GM19351 (cell line): ENCODE measurements around the gene FGF1.
A peak's percentile ranks its signal among the peaks of the same experiment; 100 is the strongest.
"Not testable (repeated sequence)": the region's sequence is repeated elsewhere in the genome, so short reads cannot be mapped to it uniquely, and the experiment has no call there.

Experiments used
- ATAC-seq: cut with Tn5 transposase; IDR thresholded peaks from one replicate; pipeline ENCODE4 v1.9.1; 2021; ENCODE audit warnings: mild to moderate bottlenecking, moderate library complexity; ENCODE audit not compliant: unreplicated experiment

Gene FGF1

DNA sequence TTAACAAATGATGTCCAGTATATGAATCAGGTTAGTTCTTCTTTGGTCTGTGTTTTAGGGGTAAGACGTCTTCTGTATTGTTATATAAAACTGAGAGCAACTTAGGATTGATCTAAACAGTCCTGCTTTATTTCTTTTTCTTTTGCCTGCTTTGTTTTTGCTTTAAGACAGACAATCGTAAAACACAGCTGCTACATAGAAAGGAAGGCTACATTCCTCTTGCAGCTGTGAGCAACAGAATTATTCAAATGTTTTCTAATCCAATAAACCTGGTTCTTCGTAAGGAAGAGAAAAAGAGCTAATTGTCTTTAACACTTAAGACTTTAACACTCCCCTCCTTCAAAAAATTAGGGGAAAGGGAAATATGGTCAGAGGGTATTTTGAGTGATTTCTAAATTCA lies 14.6 kb downstream of the FGF1 start:
- ATAC-seq: no peak

- ATAC-seq: no peak
These were observed 15.1 kb downstream of the FGF1 start for GRCh38 chr5:142670804-142671203.

- ATAC-seq: no peak
These were observed 16.4 kb downstream of the FGF1 start for GRCh38 chr5:142669477-142669876.

DNA sequence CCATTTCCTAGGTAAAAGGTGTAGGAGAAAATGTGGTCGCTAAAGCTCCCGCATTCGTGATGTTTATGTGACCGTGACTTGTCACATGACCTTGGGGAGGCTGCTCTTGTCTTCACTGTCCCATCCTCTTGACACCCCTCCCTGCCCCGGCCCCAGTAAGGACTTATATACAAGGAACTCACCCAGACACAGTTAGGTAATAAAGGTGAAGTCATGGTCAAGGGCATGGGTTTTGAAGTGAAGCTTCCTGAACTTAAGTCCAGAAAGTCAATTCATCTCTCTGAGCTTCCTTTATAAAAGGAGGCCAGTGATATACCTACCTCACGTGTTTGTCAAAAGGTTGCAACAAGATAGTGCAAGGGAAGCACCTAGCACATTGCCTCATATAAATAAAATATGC lies 17.6 kb downstream of the FGF1 start:
- ATAC-seq: no peak

DNA sequence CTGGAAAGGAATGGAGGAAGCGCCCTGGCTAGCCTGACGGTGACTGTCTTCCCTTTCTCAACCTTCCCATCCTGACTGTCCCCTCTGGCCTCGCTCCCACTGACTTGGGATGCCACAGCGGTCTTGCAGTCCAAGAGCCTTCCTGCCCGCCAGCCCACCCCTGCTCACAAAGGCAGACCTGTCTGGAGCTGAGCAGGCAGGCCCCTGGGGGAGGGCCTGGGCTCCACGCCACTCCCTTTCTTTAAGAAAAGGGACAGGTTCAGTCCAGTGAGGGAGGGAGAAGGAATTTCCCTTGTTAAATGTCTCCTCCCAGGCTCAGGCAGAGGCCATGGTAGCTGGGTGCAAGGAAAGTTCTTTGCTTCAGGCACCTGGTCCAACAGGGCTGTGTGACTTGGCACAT lies 18.1 kb downstream of the FGF1 start:
- no peak for ATAC-seq

GRCh38 chr5:142664636-142665035 lies 21.3 kb downstream of the FGF1 start:
- no peak for ATAC-seq

DNA sequence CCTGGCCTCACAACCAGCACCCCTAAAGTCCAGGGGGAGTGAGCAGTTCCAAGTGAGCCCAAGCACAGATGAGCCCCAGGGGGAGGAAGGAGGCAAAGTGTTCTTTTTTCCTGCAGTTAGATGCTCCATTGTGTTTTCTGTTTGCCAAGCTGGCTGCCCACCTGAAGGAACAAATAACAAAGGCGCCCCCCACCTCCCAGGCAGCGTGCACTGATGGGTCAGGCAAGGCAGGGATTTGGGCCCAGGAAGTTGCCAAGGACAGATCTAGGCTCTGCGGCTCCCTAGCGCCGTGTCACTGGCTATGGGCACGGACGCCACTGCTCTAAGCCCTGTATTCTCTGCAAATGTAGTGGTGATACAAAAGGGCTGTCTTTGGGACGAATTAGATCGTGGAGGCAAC lies 21.8 kb downstream of the FGF1 start:
- no peak for ATAC-seq

DNA sequence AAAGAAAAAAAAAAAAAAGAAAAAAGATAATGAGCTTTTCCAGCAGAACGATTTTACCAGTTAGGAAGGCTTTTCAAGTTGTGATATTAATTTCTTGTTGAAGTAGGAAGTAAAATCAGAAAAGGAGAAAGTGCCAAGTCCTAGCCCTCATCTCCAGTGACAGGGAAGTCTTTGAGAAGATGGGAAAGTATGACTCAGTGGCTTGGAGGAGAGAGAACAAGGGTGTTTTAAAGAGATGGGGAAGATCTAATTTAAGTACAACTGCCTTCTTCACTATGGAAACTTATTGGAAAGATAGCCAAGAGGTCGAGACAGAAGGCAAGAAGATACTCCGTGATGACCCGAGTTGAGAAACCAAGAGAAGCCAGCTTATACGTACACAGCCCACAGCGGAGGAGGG lies 22.6 kb downstream of the FGF1 start:
- ATAC-seq: no peak

DNA sequence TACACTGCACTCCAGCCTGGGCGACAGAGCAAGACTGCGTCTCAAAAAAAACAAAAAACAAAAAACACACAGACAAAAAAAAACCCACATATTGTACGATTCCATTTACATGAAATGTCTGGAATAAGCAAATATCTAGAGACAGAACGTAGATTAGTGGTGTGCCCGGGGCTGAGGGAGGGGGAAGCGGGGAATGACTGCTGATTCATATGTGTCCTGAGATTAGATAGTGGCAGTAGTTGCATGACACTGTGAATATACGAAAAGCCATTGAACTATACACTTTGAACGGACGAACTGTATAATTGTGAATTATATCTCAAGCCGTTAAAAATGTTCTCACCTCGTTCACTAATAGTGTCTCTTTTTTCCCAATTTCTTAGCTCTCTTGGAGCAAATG lies 23.9 kb downstream of the FGF1 start:
- no peak for ATAC-seq

GRCh38 chr5:142661143-142661542 lies 24.7 kb downstream of the FGF1 start:
- no peak for ATAC-seq

DNA sequence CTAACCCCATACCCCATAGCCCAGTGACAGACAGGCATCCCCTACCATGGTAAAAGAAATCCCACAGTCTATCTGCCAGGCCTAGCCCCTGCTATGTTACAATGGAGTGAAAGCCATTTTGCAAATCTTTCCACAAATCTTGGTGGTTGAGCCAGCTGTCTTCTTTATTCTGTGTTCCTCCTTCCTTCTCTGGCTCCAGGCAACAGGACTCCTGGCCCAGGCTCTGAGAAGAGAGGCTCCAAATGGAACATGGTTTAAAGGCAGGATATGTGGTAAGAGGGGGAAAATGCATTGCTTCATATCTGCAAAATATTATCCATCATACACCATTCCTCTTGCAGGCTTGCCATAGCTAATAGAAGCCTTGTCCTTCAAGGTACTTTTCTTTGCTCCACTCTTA lies 25.2 kb downstream of the FGF1 start:
- ATAC-seq: no peak

DNA sequence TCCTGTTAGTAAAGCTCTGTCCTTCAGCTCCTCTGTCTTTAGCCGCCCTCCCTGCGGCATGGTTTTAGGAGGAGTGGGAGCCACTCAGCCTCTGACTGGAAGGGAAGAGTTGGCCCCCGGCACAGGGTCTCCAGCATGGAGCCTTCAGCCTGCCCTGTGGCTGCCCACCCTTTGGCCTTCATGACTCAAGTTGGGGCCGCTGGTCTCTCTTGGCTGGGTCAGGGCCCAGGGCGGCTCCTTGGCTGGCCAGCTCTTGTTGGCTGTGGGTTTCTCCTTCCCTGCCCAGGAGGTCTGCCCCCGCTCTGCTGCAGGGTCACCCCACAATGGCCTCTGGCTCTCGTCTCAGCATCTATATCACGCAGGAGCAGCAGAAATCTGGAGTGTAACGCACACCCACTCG lies 25.7 kb downstream of the FGF1 start:
- ATAC-seq: no peak

- ATAC-seq: no peak
These were observed 26.5 kb downstream of the FGF1 start for GRCh38 chr5:142659405-142659804.

- ATAC-seq: no peak
These were observed 27.6 kb downstream of the FGF1 start for GRCh38 chr5:142658278-142658677.

DNA sequence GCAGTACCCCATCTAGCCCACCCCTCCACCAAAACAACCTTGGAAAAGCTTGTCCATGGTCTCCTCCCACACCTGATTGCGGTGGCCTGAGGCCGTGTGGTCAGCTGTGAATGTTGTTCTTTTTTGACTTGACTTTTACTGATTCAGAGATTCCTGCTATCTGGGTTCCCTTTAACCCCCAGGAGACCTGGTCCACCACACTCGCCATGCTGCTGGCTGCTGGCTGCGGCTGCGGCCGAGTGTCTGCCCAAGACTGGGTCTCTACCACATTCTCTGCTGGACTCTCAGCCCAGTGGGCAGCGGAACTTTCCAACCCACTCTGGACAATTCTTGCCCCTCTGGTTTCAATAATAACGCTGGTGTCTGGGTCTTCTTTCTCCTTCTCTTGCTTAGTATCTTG lies 28.4 kb downstream of the FGF1 start:
- ATAC-seq: no peak

DNA sequence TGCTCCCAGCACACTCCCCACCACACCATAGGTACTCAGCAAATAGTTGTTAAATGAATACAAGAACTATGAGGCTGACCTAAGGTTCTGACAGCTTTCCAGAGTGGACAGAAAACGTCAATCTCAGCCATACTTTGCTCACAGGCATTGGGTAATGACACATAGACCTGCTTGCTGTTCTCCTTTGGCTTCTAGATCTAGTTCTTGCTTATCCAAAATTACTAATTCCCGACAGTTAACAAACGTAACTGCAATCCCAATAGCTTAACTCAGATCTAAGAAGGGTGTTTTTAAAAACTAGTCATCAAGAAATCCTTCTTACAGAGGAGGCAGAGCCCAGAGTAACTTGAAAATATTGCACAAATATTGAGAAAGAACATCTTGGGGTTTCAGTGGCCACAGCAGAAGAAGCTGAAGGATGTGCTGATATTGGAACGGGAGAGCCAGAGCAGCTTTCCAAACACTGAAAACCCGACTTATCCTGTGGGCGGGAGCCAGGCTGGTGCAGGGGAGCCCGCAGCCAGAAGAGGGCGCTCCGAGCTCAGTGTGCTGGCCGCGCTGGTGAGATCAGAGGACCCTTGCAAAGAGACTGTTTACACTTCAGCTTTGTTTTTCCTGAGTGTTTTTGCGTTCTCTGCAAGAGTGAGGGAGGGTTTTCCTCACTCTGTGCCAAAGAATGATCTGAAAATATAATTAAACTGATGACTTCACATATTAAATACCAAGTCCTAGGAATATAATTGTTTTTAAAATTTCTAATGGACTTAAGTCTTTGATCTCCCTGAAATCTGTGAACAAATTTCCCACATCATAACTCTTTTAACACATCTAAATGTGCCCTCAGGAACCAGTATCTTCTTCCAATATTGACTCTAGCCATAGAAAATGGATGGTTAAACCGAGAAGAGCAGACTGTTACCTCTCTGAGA lies 30.3 kb downstream of the FGF1 start:
- ATAC-seq: peak; percentile 87

DNA sequence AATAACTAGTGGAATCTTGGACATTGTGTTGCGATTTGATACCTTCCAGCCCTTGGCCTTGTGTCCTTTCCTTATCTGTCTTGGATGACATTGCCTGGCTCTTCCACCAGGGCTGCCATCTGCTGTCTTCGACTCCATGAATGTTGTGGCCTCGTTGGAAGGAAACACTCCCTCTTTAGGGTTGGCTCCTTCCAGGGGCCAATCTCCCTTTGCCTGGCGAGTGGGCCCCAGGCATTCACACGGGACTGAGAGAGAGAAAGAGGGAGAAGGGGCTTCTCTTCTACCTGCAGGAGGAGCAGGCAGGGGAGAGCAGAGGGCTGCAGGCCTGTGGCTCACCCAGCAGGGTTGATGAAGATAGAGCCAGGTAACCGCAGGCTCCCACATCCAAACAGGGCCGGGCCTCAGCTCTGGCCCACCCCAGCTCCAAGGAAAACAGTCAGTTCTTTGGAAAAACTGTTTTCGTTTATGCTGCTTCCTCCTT lies 31.3 kb downstream of the FGF1 start:
- no peak for ATAC-seq

- no peak for ATAC-seq
These were observed 32.6 kb downstream of the FGF1 start for GRCh38 chr5:142653321-142653720.

GRCh38 chr5:142652563-142652962 lies 33.3 kb downstream of the FGF1 start:
- no peak for ATAC-seq

DNA sequence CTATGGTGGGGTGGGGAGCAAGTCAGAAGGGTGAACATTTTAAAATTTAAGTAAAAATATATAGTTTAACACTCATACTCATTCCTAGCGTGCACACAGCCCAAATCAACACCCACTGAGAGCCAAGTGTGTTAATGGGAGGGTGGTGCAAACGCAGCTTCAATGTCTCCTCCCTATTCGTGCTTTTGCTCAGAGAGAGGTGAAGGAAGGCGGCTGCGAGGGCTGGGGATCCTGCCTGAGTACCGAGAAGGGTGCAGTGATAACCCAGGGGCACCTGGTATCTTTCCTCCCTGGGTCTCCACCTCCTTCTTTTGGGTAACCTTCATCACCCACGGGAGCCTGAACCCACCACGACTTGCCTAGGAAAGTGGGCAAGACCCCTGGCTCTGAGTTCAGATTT lies 35.0 kb downstream of the FGF1 start:
- ATAC-seq: no peak

GRCh38 chr5:142650060-142650459 lies 35.8 kb downstream of the FGF1 start:
- ATAC-seq: no peak

- not testable (repeated sequence) for ATAC-seq
These were observed 37.8 kb downstream of the FGF1 start for GRCh38 chr5:142648108-142648507.

GRCh38 chr5:142645456-142645855 lies 40.4 kb downstream of the FGF1 start:
- ATAC-seq: no peak
